ENCODE measurements around the gene CD86.

Gene CD86

DNA sequence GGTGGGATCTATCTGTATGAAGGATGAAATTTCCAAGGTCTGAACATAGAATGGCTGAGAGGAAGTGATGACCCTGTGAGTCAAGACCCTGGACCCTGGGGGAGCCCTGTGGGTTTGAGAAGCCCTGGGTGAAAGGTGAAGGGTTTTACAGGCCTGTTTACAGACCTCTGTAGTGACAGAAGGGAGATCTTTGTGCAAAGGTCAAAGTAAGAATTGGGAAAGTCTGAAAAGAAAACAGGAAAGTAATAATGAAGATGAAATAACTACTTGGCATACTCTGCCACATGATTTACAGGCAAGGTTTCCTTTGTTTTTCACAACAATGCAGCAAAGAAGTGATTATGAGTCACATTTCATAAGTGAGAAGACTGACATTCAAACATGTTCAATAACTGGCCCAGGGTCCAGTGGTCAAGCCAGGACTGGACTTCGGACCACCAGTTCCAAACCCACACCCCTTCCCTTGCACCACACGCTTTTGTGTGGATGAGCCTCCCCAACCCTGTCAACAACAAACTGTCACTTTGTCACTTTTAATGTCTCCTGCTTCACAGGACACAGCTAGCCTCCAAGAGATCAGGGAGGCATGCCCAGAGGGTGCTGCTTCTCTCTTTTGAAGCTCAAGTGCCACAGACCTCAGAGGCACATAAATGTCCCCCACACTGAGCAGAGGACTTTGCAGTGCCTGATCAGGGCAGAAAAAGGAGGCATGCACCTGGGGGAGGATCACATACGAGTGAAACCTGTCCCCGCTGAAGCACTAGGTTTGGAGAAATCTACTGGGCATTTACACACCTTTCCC is 21.5 kb downstream of the CD86 start:
- Mint-ChIP-seq H3K36me3 (peaks cover 11% of the 10 kb centered on the region), H3K9me3 (no peaks in the 10 kb centered on the region), H3K4me3 (peak overlapping the region; percentile 51), H3K27ac (peak overlapping the region; percentile 56), H3K4me1 (peaks cover 64% of the 10 kb centered on the region)
- ATAC-seq (peak; percentile 29), DNase-seq (ENCODE audit: low spot score in 2 of 2) (peak in 1 of 2 donors; percentile 69)

- Mint-ChIP-seq H3K4me1 (peaks cover 73% of the 10 kb centered on the region), H3K4me3 (peak overlapping the region; percentile 51), H3K27ac (peak overlapping the region; percentile 56), H3K9me3 (no peaks in the 10 kb centered on the region), H3K36me3 (peaks cover 11% of the 10 kb centered on the region)
- DNase-seq (ENCODE audit: low spot score in 2 of 2) = peak in 1 of 2 donors; percentile 53
- ATAC-seq = peak; percentile 39
Observed at GRCh38 chr3:122077293-122078234, 22.4 kb downstream of the CD86 start.

- no peak for ATAC-seq
- peak overlapping the region; percentile 56 for H3K27ac Mint-ChIP-seq
- H3K36me3 Mint-ChIP-seq = peaks cover 11% of the 10 kb centered on the region
- peaks cover 78% of the 10 kb centered on the region for H3K4me1 Mint-ChIP-seq
- DNase-seq (ENCODE audit: low spot score in 2 of 2) = no peak
- H3K4me3 Mint-ChIP-seq = peak overlapping the region; percentile 51
- H3K9me3 Mint-ChIP-seq = no peaks in the 10 kb centered on the region
Observed at GRCh38 chr3:122078235-122078935, 23.2 kb downstream of the CD86 start.

GRCh38 chr3:122079524-122080206 is 24.5 kb downstream of the CD86 start:
- peak overlapping the region; percentile 78 for H3K27ac Mint-ChIP-seq
- ATAC-seq = no peak
- no peaks in the 10 kb centered on the region for H3K9me3 Mint-ChIP-seq
- peak overlapping the region; percentile 51 for H3K4me3 Mint-ChIP-seq
- peaks cover 11% of the 10 kb centered on the region for H3K36me3 Mint-ChIP-seq
- no peak for DNase-seq (ENCODE audit: low spot score in 2 of 2)
- H3K4me1 Mint-ChIP-seq = peaks cover 75% of the 10 kb centered on the region

DNA sequence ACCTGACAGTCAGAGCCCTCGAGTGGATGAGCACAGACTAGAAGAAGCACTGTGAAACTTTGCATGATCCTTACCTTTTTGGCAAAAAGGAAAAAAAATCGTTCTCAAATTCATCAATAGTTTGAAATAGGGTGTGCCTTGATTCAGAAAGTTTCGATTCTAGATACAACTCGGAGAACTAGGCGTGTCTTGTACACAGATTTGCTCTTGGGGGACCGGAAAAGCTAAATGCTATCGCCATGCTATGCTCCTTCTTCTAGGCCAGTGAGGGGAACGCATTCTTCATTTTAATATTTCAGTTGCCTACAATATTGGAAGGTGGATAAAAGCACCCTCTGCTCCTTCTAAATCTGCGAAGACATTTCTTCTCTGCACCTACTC is 25.0 kb downstream of the CD86 start:
- DNase-seq (ENCODE audit: low spot score in 2 of 2) = no peak
- Mint-ChIP-seq H3K36me3 (peaks cover 11% of the 10 kb centered on the region), H3K4me3 (peak overlapping the region; percentile 51), H3K27ac (peak overlapping the region; percentile 78), H3K9me3 (no peaks in the 10 kb centered on the region), H3K4me1 (peaks cover 75% of the 10 kb centered on the region)
- no peak for ATAC-seq

DNA sequence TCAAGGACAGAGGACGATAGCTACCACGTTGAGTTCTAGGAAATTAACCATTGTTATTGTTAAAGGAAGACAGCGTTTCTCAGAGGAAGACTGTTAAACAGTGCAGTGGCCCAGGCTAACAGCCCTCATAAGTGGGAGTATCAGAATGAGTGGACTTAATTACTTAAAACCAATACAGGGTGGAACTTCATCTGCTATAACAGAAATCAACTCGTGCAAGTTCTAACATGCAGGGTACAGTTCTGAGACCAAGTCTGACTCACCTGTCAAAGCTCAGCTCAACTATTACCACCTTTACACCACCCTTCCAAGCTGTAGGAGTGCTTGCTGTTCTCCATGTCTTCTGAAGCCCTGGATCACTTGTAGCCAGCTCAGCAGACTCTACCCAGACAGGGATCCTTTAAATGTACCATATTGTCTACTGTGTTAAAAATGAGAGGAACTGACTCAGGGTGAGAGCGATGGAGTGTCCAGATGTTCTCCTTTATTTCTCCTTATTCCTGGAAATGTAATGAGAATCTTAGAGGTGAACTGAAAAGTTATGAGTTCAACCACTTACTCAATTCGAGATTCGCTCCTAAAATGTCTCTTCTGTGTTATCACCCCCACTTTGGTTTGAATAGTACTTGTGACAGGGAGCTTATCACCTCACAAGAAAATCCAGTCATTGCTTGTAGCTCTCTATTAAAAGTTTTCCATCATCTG is 26.5 kb downstream of the CD86 start:
- Mint-ChIP-seq H3K4me3 (peak overlapping the region; percentile 30), H3K36me3 (peaks cover 6% of the 10 kb centered on the region), H3K4me1 (peaks cover 73% of the 10 kb centered on the region), H3K27ac (peak overlapping the region; percentile 58), H3K9me3 (no peaks in the 10 kb centered on the region)
- ATAC-seq (peak; percentile 80), DNase-seq (ENCODE audit: low spot score in 2 of 2) (no peak)

- Mint-ChIP-seq H3K4me1 (peaks cover 67% of the 10 kb centered on the region), H3K27ac (peak overlapping the region; percentile 58), H3K9me3 (no peaks in the 10 kb centered on the region), H3K4me3 (peak overlapping the region; percentile 30), H3K36me3 (peaks cover 6% of the 10 kb centered on the region)
- DNase-seq (ENCODE audit: low spot score in 2 of 2) (no peak), ATAC-seq (peak; percentile 24)
Observed at GRCh38 chr3:122082357-122082756, 27.2 kb downstream of the CD86 start.

DNA sequence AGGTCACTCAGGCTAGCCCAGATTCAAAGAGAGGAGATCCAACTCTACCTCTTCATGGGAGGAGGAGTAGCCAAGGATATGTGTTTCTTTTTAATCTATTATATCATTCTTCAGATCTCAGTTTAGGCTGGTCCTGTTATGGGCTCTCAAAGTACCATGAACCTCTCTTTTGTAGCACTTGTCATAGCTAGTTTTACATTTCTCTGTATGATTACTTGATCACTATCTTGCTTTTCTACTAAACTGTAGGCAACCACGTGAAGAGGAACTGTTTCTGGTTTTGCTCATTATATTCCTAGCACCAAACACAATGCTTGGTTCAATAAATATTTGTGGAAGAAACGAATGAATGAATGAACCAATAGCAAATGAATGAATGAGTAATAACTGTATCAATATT is 29.6 kb downstream of the CD86 start:
- no peaks in the 10 kb centered on the region for H3K9me3 Mint-ChIP-seq
- ATAC-seq (peak; percentile 46), DNase-seq (ENCODE audit: low spot score in 2 of 2) (no peak)
- no peak overlapping the region for H3K4me3 Mint-ChIP-seq
- peaks cover 6% of the 10 kb centered on the region for H3K36me3 Mint-ChIP-seq
- peaks cover 55% of the 10 kb centered on the region for H3K4me1 Mint-ChIP-seq
- H3K27ac Mint-ChIP-seq = no peak overlapping the region

DNA sequence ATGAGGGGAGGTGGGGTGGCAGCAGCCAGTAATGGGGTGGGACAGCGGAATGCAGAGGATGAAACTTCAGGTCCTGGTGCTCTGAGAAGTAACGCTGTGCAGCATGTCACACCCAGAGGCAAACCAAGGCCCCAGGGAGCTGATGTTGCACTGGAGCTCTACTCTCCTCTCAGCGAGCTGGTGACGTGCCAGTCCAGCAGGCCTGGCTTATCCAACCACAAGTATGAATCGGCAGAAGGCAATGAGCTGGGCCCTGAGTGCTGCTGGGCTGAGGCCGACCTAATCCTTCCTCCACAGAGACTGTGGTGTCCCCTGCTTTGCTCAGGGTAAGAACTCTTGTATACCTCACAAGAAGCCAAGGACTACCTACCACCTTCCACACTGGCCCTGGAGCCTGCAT is 30.5 kb downstream of the CD86 start:
- H3K4me3 Mint-ChIP-seq = no peak overlapping the region
- ATAC-seq (no peak), DNase-seq (ENCODE audit: low spot score in 2 of 2) (no peak)
- no peak overlapping the region for H3K27ac Mint-ChIP-seq
- peaks cover 47% of the 10 kb centered on the region for H3K4me1 Mint-ChIP-seq
- H3K36me3 Mint-ChIP-seq = peaks cover 6% of the 10 kb centered on the region
- no peaks in the 10 kb centered on the region for H3K9me3 Mint-ChIP-seq

- peaks cover 41% of the 10 kb centered on the region for H3K4me1 Mint-ChIP-seq
- H3K36me3 Mint-ChIP-seq = peaks cover 5% of the 10 kb centered on the region
- ATAC-seq = no peak
- no peak overlapping the region for H3K4me3 Mint-ChIP-seq
- H3K9me3 Mint-ChIP-seq = no peaks in the 10 kb centered on the region
- H3K27ac Mint-ChIP-seq = no peak overlapping the region
- no peak for DNase-seq (ENCODE audit: low spot score in 2 of 2)
Observed at GRCh38 chr3:122088531-122088930, 33.4 kb downstream of the CD86 start.

DNA sequence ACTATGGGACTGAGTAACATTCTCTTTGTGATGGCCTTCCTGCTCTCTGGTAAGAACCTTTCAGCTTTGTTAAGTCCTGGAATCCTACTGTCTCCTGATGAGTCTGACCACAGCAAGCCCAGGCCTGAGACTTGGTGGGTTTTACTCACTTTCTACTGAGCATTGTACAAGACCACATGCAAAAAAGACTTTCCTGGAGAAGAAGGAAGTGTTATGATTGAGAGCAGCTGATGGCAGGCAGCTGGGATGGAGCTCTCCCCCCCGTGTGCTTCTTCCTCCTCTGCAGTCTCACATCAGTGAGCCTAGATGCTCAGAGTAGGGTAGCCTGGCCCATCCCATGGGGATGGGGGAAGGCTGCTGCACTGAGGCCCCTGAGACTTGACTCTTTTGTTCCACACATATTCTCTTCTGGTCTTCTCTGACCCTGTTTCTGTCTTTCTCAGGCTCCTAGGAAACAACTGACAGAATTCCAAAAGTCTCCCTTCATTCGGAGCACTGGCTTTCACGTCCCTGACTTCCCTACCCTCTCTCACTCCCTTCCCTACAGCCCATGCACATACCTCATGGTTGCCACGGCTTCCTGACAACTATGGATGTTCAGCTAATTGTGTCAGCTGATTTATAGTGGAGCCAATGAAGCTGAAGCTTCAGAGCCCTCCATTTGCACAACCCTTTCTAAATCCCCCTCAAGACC is 36.6 kb downstream of the CD86 start:
- Mint-ChIP-seq H3K4me1 (peaks cover 32% of the 10 kb centered on the region), H3K4me3 (peak overlapping the region; percentile 42), H3K9me3 (no peaks in the 10 kb centered on the region), H3K27ac (peak overlapping the region; percentile 87), H3K36me3 (peaks cover 5% of the 10 kb centered on the region)
- DNase-seq (ENCODE audit: low spot score in 2 of 2) (peak in 1 of 2 donors; percentile 51), ATAC-seq (no peak)

GRCh38 chr3:122092460-122093165 is 37.5 kb downstream of the CD86 start:
- Mint-ChIP-seq H3K4me3 (peak overlapping the region; percentile 42), H3K4me1 (peaks cover 32% of the 10 kb centered on the region), H3K9me3 (no peaks in the 10 kb centered on the region), H3K36me3 (peaks cover 5% of the 10 kb centered on the region), H3K27ac (peak overlapping the region; percentile 87)
- ATAC-seq (peak; percentile 94), DNase-seq (ENCODE audit: low spot score in 2 of 2) (peak; percentile 56 to 85)

DNA sequence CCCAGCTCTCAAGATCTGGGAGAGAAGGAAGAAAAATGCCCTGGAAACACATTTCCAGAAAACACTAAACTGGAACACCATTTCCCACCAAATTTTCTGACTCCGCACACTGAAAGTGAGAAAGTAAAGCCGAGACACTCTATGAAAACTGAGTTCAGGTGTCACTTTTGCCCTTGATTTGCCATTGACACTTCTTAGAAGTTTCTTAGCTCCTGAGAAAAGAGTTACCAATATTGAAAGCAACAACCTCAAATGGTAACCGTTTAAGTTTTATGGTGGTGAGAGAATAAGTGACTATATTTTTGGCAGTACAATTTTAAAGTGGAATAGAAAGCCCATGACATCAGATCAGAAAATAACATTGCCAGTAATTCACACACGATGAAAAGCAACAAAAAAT is 39.0 kb downstream of the CD86 start:
- H3K9me3 Mint-ChIP-seq = no peaks in the 10 kb centered on the region
- peaks cover 5% of the 10 kb centered on the region for H3K36me3 Mint-ChIP-seq
- H3K4me1 Mint-ChIP-seq = peaks cover 32% of the 10 kb centered on the region
- ATAC-seq = peak; percentile 66
- H3K27ac Mint-ChIP-seq = peak overlapping the region; percentile 80
- peak overlapping the region; percentile 38 for H3K4me3 Mint-ChIP-seq
- peak in 1 of 2 donors; percentile 60 for DNase-seq (ENCODE audit: low spot score in 2 of 2)
